Esophagus squamous epithelium (tissue), 4 donors: ENCODE data around the gene GLA.

Source experiments
- CTCF ChIP-seq, 6 experiments: fragments of 450-650 bp in 4 of 6; fragments of 200-600 bp in 2 of 6; sonication (generic) in 2 of 6; IDR thresholded peaks; one replicate each; pipeline ENCODE4 v1.5.1; 2016 to 2019; ENCODE audit warnings: antibody characterized with exemption in 6 of 6, mild to moderate bottlenecking in 4 of 6, moderate library complexity in 4 of 6
- POLR2A ChIP-seq, 4 donors: fragments of 450-650 bp; IDR thresholded peaks; one replicate each; pipeline ENCODE4 v1.6.1; 2017; ENCODE audit warnings: antibody characterized with exemption in 4 of 4, mild to moderate bottlenecking in 4 of 4, moderate library complexity in 3 of 4

GRCh38 chrX:101362757-101363156, 45.0 kb downstream of the GLA start:
- TF ChIP-seq CTCF (IDR thresholded peaks at IDR 0.05) (no peak), POLR2A (IDR thresholded peaks at IDR 0.05) (no peak)
